Pancreas (tissue), 10 donors: ENCODE measurements around the gene INSR. TPM values are rescaled to one million over a fixed set of nuclear protein-coding genes. Genes with fewer than 3 reads are reported as not detected.

Experiments
- ATAC-seq, 4 donors: fragments of 200-7000 bp; cut with Tn5 transposase; one replicate each; pipeline versions ENCODE4 v1.8.0 to v1.9.1; 2020; ENCODE audit warnings: mild to moderate bottlenecking in 4 of 4, moderate library complexity in 4 of 4
- DNase-seq, 6 donors: peaks; one replicate each; pipeline ENCODE4 v3.0.0-alpha.2; 2020
- FAIRE-seq: peaks from 2 replicates; lab custom pipeline; 2012; peaks lifted over from hg19 to GRCh38; lab: Jason Lieb, UNC
- H3K27ac ChIP-seq, 4 donors: fragments of 200-600 bp; sonication (generic); 1 replicate in 3 of 4; 2 replicates in 1 of 4; pipeline versions ENCODE4 v1.5.0 to v1.8.0; 2020
- H3K27me3 ChIP-seq, 4 donors: fragments of 200-600 bp; one replicate each; pipeline ENCODE4 v1.8.0; 2021
- H3K36me3 ChIP-seq, 3 donors: fragments of 200-600 bp; sonication (generic) in 1 of 3; one replicate each; pipeline versions ENCODE4 v1.5.0 to v1.8.0; 2020 to 2021
- H3K4me1 ChIP-seq, 3 donors: fragments of 200-600 bp; one replicate each; pipeline ENCODE4 v1.8.0; 2021
- H3K4me3 ChIP-seq, 4 donors: fragments of 200-600 bp; sonication (generic) in 2 of 4; one replicate each; pipeline versions ENCODE4 v1.5.0 to v1.8.0; 2020 to 2021
- H3K9me3 ChIP-seq, 4 donors: fragments of 200-600 bp; one replicate each; pipeline ENCODE4 v1.8.0; 2021
- CTCF ChIP-seq, 4 donors: fragments of 200-600 bp; sonication (generic) in 3 of 4; IDR thresholded peaks; one replicate each; pipeline versions ENCODE4 v1.5.0 to v1.8.0; 2021; ENCODE audit warnings: antibody characterized with exemption in 4 of 4
- WGBS, 2 donors: extraction: QIAGEN DNeasy Blood & Tissue Kit; methylation state at CpG; one replicate each; pipeline ENCODE4 v1.1.7; 2013; 5-methylcytosine and 5-hydroxymethylcytosine counted together
- intact Hi-C, 3 donors: fragments of 100-400 bp; cut with DNase I; formaldehyde crosslinking; loops; one replicate each; pipeline versions ENCODE4 v1.11.1 to v1.14.2; 2022
- polyA plus RNA-seq, 2 donors: library from polyadenylated mRNA; stranded (reverse); fragments of 200-250 nt; gene quantifications; one replicate each; pipeline ENCODE4 v1.2.3, GENCODE V29; 2013
- total RNA-seq, 6 donors: library from RNA; stranded (reverse); fragmentation: NEBNext Ultra II Directional in 4 of 6; extraction: Animal tissue kit (Norgen Biotek cat#: 25700) in 4 of 6; gene quantifications; one replicate each; pipeline versions ENCODE4 v1.2.1 to v1.2.4, GENCODE V29; 2021 to 2023
- donor health status: healthy with polysubstance abuse.
- donor health status: DM: no; HTN: no; CAD: no; lungs with moderate emphysema.
- donor health status: DM: no; HTN: no; CAD: no.
- donor health status: control.
- donor health status: control.
- donor health status: Bipolar disorder and iron deficiency.
- donor health status: DM: yes; HTN: yes; CAD: no.
- donor health status: DM: no; HTN: no; CAD: no.
- donor health status: DM: no; HTN: no; CAD: no.
- donor health status: DM: yes; HTN: yes; CAD: no.

Gene INSR
- total and polyA plus RNA-seq, 8 donors: 45.1 to 205 (median 120) TPM

- DNase-seq (no peak), ATAC-seq (no peak), FAIRE-seq (no peak)
- Histone ChIP-seq H3K4me1 (peaks cover 25 to 53% (median 37%) of the 10 kb centered on the region in 3 donors), H3K27ac (peak overlapping the region; percentile 77 to 93 (median 90)), H3K4me3 (peak overlapping the region in 1 of 4 donors; percentile 0), H3K27me3 (no peaks in the 10 kb centered on the region), H3K36me3 (no peaks in the 10 kb centered on the region), H3K9me3 (no peaks in the 10 kb centered on the region)
- 51 to 55% methylated on average over 4 of the region's 4 CpGs for WGBS, 2 donors
- intact Hi-C loops: no loop called here
- no peak for TF ChIP-seq CTCF (IDR thresholded peaks at IDR 0.05)
These were observed 93.5 kb downstream of the INSR start for GRCh38 chr19:7200736-7201135.

GRCh38 chr19:7199613-7200533, 94.3 kb downstream of the INSR start:
- peak in 3 of 6 donors; percentile 56 to 67 (median 63) for DNase-seq
- no peaks in the 10 kb centered on the region for H3K27me3 ChIP-seq
- H3K4me3 ChIP-seq: peak overlapping the region in 1 of 4 donors; percentile 0
- H3K4me1 ChIP-seq: peaks cover 17 to 47% (median 37%) of the 10 kb centered on the region in 3 donors
- H3K36me3 ChIP-seq: no peaks in the 10 kb centered on the region
- H3K27ac ChIP-seq: peak overlapping the region; percentile 77 to 93 (median 90)
- no peak for FAIRE-seq
- WGBS, 2 donors: 28 to 33% methylated on average over 14 of the region's 14 CpGs
- peak; percentile 35 to 43 (median 36) for ATAC-seq
- H3K9me3 ChIP-seq: no peaks in the 10 kb centered on the region
- intact Hi-C loops: loop anchor here in 2 of 3 donors (5.0 to 10.0 kb wide), 2 partner anchors 92 to 95 kb away; partner anchors contain the start of gene INSR (in 2 of the 2)
- TF ChIP-seq CTCF (IDR thresholded peaks at IDR 0.05): no peak

- peak in 2 of 4 donors; percentile 11 to 31 for TF ChIP-seq CTCF (IDR thresholded peaks at IDR 0.05)
- peak; percentile 77 to 88 (median 84) for ATAC-seq
- no peak for FAIRE-seq
- Histone ChIP-seq H3K9me3 (no peaks in the 10 kb centered on the region), H3K4me1 (peaks cover 16 to 43% (median 36%) of the 10 kb centered on the region in 3 donors), H3K4me3 (peak overlapping the region; percentile 47 to 71 (median 62)), H3K27ac (peak overlapping the region; percentile 77 to 93 (median 90)), H3K36me3 (no peaks in the 10 kb centered on the region), H3K27me3 (no peaks in the 10 kb centered on the region)
- WGBS, 2 donors: 0% methylated on average over 35 to 72 of the region's 72 CpGs
- intact Hi-C loops: loop anchor here in 2 of 3 donors (5.0 to 10.0 kb wide), 2 partner anchors 94 to 97 kb away; partner anchors contain the start of gene INSR (in 2 of the 2)
- DNase-seq: peak; percentile 89 to 97 (median 94)
These were observed 96.2 kb downstream of the INSR start for GRCh38 chr19:7197760-7198696.

- H3K27ac ChIP-seq: peak overlapping the region; percentile 40 to 93 (median 75)
- DNase-seq: peak; percentile 83 to 94 (median 90)
- WGBS, 2 donors: 1% methylated on average over 27 of the region's 27 CpGs
- no peak for TF ChIP-seq CTCF (IDR thresholded peaks at IDR 0.05)
- H3K9me3 ChIP-seq: no peaks in the 10 kb centered on the region
- peak; percentile 53 to 83 (median 70) for ATAC-seq
- H3K4me1 ChIP-seq: peaks cover 15 to 36% (median 28%) of the 10 kb centered on the region in 3 donors
- no peak for FAIRE-seq
- intact Hi-C loops: loop anchor here in 2 of 3 donors (5.0 to 10.0 kb wide), 2 partner anchors 95 to 98 kb away; partner anchors contain the start of gene INSR (in 2 of the 2)
- H3K36me3 ChIP-seq: no peaks in the 10 kb centered on the region
- peak overlapping the region in 2 of 4 donors; percentile 25 to 27 for H3K4me3 ChIP-seq
- no peaks in the 10 kb centered on the region for H3K27me3 ChIP-seq
These were observed 97.0 kb downstream of the INSR start for GRCh38 chr19:7197119-7197759.
